ENCODE measurements around the gene PRLR.

DNA sequence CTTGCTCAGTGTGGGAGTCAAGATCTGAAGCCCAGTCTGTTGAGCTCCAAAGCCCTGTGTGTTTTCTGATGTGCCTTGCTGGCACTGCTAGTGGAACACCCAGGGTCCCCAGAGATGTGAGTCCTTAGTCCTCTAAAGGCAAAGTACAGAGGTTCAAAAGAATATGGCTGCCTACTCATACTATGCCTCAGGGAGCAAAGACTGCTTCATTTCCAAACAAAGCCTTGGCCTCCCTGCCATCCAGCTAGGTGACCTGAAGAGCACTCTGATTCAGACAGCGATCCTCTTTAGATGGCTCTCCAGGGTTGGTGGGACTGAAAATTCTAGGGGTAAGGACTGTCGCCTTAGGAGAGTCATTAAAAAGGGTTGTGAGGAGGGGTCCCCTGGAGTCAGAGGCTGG, 2.0 kb downstream of the PRLR start:
- TF ChIP-seq, protein P1, sequence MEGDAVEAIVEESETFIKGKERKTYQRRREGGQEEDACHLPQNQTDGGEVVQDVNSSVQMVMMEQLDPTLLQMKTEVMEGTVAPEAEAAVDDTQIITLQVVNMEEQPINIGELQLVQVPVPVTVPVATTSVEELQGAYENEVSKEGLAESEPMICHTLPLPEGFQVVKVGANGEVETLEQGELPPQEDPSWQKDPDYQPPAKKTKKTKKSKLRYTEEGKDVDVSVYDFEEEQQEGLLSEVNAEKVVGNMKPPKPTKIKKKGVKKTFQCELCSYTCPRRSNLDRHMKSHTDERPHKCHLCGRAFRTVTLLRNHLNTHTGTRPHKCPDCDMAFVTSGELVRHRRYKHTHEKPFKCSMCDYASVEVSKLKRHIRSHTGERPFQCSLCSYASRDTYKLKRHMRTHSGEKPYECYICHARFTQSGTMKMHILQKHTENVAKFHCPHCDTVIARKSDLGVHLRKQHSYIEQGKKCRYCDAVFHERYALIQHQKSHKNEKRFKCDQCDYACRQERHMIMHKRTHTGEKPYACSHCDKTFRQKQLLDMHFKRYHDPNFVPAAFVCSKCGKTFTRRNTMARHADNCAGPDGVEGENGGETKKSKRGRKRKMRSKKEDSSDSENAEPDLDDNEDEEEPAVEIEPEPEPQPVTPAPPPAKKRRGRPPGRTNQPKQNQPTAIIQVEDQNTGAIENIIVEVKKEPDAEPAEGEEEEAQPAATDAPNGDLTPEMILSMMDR (IDR thresholded peaks at IDR 0.05; ENCODE audit: poor library complexity, severe bottlenecking): no peak
- TF ChIP-seq RAD21 (conservative IDR thresholded peaks at IDR 0.05) (no peak), POLR2AphosphoS5 (IDR thresholded peaks at IDR 0.05) (no peak), EP300 (conservative IDR thresholded peaks at IDR 0.05; ENCODE audit: poor library complexity, severe bottlenecking) (no peak), EZH2 (IDR thresholded peaks at IDR 0.05; ENCODE audit: borderline replicate concordance, insufficient read depth, low read length, poor library complexity, severe bottlenecking) (no peak), TAF1 (IDR thresholded peaks at IDR 0.05; ENCODE audit: low read depth) (no peak), MXI1 (conservative IDR thresholded peaks at IDR 0.05; ENCODE audit: poor library complexity, severe bottlenecking) (no peak)
- TF ChIP-seq, protein P2, sequence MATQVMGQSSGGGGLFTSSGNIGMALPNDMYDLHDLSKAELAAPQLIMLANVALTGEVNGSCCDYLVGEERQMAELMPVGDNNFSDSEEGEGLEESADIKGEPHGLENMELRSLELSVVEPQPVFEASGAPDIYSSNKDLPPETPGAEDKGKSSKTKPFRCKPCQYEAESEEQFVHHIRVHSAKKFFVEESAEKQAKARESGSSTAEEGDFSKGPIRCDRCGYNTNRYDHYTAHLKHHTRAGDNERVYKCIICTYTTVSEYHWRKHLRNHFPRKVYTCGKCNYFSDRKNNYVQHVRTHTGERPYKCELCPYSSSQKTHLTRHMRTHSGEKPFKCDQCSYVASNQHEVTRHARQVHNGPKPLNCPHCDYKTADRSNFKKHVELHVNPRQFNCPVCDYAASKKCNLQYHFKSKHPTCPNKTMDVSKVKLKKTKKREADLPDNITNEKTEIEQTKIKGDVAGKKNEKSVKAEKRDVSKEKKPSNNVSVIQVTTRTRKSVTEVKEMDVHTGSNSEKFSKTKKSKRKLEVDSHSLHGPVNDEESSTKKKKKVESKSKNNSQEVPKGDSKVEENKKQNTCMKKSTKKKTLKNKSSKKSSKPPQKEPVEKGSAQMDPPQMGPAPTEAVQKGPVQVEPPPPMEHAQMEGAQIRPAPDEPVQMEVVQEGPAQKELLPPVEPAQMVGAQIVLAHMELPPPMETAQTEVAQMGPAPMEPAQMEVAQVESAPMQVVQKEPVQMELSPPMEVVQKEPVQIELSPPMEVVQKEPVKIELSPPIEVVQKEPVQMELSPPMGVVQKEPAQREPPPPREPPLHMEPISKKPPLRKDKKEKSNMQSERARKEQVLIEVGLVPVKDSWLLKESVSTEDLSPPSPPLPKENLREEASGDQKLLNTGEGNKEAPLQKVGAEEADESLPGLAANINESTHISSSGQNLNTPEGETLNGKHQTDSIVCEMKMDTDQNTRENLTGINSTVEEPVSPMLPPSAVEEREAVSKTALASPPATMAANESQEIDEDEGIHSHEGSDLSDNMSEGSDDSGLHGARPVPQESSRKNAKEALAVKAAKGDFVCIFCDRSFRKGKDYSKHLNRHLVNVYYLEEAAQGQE (IDR thresholded peaks at IDR 0.05; ENCODE audit: borderline replicate concordance): no peak

All from neural cell (in vitro differentiated cells).